WERI-Rb-1 (cell line): Measurements from ENCODE around the gene IRAK1.

Experiments used
- DNase-seq: peaks from one replicate; pipeline ENCODE4 v3.0.0-alpha.2; 2020
- H3K27ac ChIP-seq: fragments of 250-450 bp; sonication (Bioruptor Pico); 2 replicates; pipeline ENCODE4 v1.5.1; 2020; ENCODE audit warnings: mild to moderate bottlenecking, moderate library complexity
- H3K27me3 ChIP-seq: fragments of 250-450 bp; sonication (Bioruptor Pico); 2 replicates; pipeline ENCODE4 v1.5.1; 2021; ENCODE audit warnings: mild to moderate bottlenecking, low read depth, moderate library complexity; ENCODE audit not compliant: insufficient read depth, severe bottlenecking
- H3K36me3 ChIP-seq: fragments of 250-450 bp; sonication (Bioruptor Pico); 2 replicates; pipeline ENCODE4 v1.5.1; 2020; ENCODE audit warnings: mild to moderate bottlenecking, moderate library complexity
- H3K4me3 ChIP-seq: 2 replicates; pipeline ENCODE4 v1.5.1; 2011; ENCODE audit warnings: low read depth, mild to moderate bottlenecking, control low read depth, low read length
- H3K9me3 ChIP-seq: fragments of 250-450 bp; sonication (Bioruptor Pico); 2 replicates; pipeline ENCODE4 v1.5.1; 2021; ENCODE audit warnings: mild to moderate bottlenecking, moderate library complexity; ENCODE audit not compliant: severe bottlenecking
- CTCF ChIP-seq: IDR thresholded peaks from 2 replicates; pipeline ENCODE4 v1.5.1; 2011; ENCODE audit warnings: low read depth, mild to moderate bottlenecking, control low read depth, inconsistent platforms, low read length

IRAK1 gene

GRCh38 chrX:154013614-154014360, 5.9 kb downstream of the IRAK1 start:
- H3K27ac ChIP-seq = peak overlapping the region; percentile 1
- peaks cover 10% of the 10 kb centered on the region for H3K27me3 ChIP-seq
- H3K9me3 ChIP-seq = no peaks in the 10 kb centered on the region
- peak; percentile 68 for DNase-seq
- peaks cover 75% of the 10 kb centered on the region for H3K36me3 ChIP-seq
- peak; percentile 98 for TF ChIP-seq CTCF
- no peak overlapping the region for H3K4me3 ChIP-seq

GRCh38 chrX:154013001-154013421, 6.7 kb downstream of the IRAK1 start:
- H3K27ac ChIP-seq = peak overlapping the region; percentile 11
- no peak for DNase-seq
- no peak overlapping the region for H3K4me3 ChIP-seq

GRCh38 chrX:154012336-154012991, 7.2 kb downstream of the IRAK1 start:
- no peak for TF ChIP-seq CTCF
- Histone ChIP-seq H3K36me3 (peaks cover 71% of the 10 kb centered on the region), H3K27me3 (peaks cover 10% of the 10 kb centered on the region), H3K4me3 (no peak overlapping the region), H3K27ac (peak overlapping the region; percentile 11; the same call in 1 of the 2 replicates), H3K9me3 (no peaks in the 10 kb centered on the region)
- DNase-seq = no peak

More at GRCh38 chrX:154013001-154013421, 6.7 kb downstream of the IRAK1 start:
- Histone ChIP-seq H3K36me3 (peaks cover 70% of the 10 kb centered on the region), H3K9me3 (no peaks in the 10 kb centered on the region), H3K27me3 (peaks cover 10% of the 10 kb centered on the region)
- no peak for TF ChIP-seq CTCF

GRCh38 chrX:154011376-154012335, 8.0 kb downstream of the IRAK1 start:
- peaks cover 10% of the 10 kb centered on the region for H3K27me3 ChIP-seq
- no peaks in the 10 kb centered on the region for H3K9me3 ChIP-seq
- no peak overlapping the region for H3K27ac ChIP-seq
- no peak for TF ChIP-seq CTCF
- DNase-seq = no peak
- no peak overlapping the region for H3K4me3 ChIP-seq
- H3K36me3 ChIP-seq = peaks cover 63% of the 10 kb centered on the region

- Histone ChIP-seq H3K27me3 (peaks cover 10% of the 10 kb centered on the region), H3K4me3 (no peak overlapping the region), H3K36me3 (peaks cover 52% of the 10 kb centered on the region), H3K9me3 (no peaks in the 10 kb centered on the region), H3K27ac (no peak overlapping the region)
- TF ChIP-seq CTCF = no peak
- DNase-seq = no peak
Observed at GRCh38 chrX:154010330-154011087, 9.2 kb downstream of the IRAK1 start.
